GM18526 (cell line): ENCODE results near the gene ATP13A5.

Source experiments
- POLR2A ChIP-seq: IDR thresholded peaks from 3 replicates; pipeline ENCODE4 v1.6.1; 2011; ENCODE audit not compliant: insufficient read length; ENCODE audit errors: extremely low read depth

The ATP13A5 gene

GRCh38 chr3:193372783-193373182, 5.8 kb downstream of the ATP13A5 start:
- no peak for TF ChIP-seq POLR2A

- TF ChIP-seq POLR2A: no peak
These were observed 10.7 kb downstream of the ATP13A5 start for GRCh38 chr3:193367868-193368267.

GRCh38 chr3:193357291-193357690, 21.3 kb downstream of the ATP13A5 start:
- no peak for TF ChIP-seq POLR2A

GRCh38 chr3:193354423-193354822, 24.1 kb downstream of the ATP13A5 start:
- no peak for TF ChIP-seq POLR2A

- no peak for TF ChIP-seq POLR2A
These were observed 27.8 kb downstream of the ATP13A5 start for GRCh38 chr3:193350744-193351143.

GRCh38 chr3:193348686-193349085, 29.9 kb downstream of the ATP13A5 start:
- TF ChIP-seq POLR2A: no peak

- TF ChIP-seq POLR2A: no peak
These were observed 30.7 kb downstream of the ATP13A5 start for GRCh38 chr3:193347521-193348501.

- TF ChIP-seq POLR2A: no peak
These were observed 32.3 kb downstream of the ATP13A5 start for GRCh38 chr3:193346259-193346658.

GRCh38 chr3:193345431-193345830, 33.1 kb downstream of the ATP13A5 start:
- no peak for TF ChIP-seq POLR2A

- no peak for TF ChIP-seq POLR2A
These were observed 34.1 kb downstream of the ATP13A5 start for GRCh38 chr3:193344486-193344885.

- TF ChIP-seq POLR2A: no peak
These were observed 34.8 kb downstream of the ATP13A5 start for GRCh38 chr3:193343726-193344222.

GRCh38 chr3:193342551-193342950, 36.0 kb downstream of the ATP13A5 start:
- no peak for TF ChIP-seq POLR2A

- no peak for TF ChIP-seq POLR2A
These were observed 43.5 kb downstream of the ATP13A5 start for GRCh38 chr3:193335031-193335430.

- no peak for TF ChIP-seq POLR2A
These were observed 45.3 kb downstream of the ATP13A5 start for GRCh38 chr3:193333229-193333628.

- no peak for TF ChIP-seq POLR2A
These were observed 47.9 kb downstream of the ATP13A5 start for GRCh38 chr3:193330555-193331204.
